Stimulated activated CD4-positive, alpha-beta T cell treated with anti-CD3 and anti-CD28 coated beads, Interleukin-1b, Interleukin-23, amount 100 ng/mL, for 48 hours (primary cell): ENCODE measurements around the gene CT83.

Experiments used
- DNase-seq: peaks from one replicate; pipeline ENCODE4 v3.0.0-alpha.2; 2020

Gene CT83

GRCh38 chrX:116462822-116463221 is at the start of gene CT83:
TSS of gene CT83 (minus strand) at chrX:116462976. CDS start at chrX:116462856, 120 bp downstream.
- no peak for DNase-seq

DNA sequence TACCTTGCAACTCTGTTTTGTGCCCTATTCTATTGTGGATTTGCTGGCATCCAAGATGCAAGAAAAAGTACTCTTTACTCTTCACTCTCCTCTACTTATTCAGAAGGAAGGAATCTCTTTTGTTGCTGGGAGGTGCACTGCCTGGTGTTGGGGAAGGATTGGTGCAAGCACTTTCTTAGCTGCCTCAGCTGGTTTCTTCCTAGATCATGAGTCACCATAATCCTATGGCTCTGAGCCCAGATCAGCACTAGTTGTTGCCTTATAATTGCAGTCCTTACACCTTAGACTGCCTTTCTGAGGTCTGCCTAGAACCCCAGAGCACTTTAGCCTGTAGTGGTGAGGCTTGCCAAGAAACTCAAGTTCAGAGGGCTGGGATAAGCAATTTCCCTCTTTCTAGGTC is 37.0 kb upstream of the CT83 start:
- DNase-seq: no peak

DNA sequence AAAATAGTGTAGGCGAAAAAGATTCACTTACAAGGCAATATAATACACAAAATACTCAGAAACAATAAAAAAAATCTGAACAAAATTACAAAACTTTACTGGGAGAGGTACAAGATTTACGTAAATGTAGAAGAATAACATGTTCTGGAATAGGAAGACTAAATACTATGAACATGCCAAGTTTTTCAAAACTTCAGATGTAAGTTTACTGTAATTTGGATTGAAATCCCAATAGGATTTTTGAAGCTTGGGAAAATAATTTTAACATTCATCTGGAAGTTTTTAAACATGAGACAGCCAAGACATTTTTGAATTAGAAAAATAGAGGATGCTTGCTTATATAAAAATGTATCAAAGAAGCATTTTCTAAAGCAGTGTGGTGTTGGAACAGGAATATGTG is 30.5 kb upstream of the CT83 start:
- DNase-seq: no peak

DNA sequence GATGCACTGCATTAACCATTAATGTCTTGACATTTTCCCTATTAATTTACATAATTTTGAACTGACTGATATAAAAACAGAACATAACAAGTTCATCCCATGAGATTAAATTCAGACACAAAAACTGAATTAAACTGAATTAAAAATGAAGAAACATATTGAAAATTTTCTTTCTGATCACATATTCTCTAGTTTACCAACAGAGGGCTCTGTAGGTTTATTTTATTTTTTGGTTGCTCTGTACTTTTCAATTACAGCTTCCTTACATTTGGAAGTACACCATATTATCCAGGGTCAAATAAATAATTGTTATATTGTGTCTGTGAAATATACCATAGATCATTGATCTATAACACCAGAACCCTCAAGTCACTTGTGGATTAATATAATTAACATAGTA is 27.3 kb upstream of the CT83 start:
- DNase-seq: no peak

- DNase-seq: no peak
Measured at GRCh38 chrX:116480059-116480458, 17.3 kb upstream of the CT83 start.

GRCh38 chrX:116449156-116449555 is 13.6 kb downstream of the CT83 start:
- no peak for DNase-seq

DNA sequence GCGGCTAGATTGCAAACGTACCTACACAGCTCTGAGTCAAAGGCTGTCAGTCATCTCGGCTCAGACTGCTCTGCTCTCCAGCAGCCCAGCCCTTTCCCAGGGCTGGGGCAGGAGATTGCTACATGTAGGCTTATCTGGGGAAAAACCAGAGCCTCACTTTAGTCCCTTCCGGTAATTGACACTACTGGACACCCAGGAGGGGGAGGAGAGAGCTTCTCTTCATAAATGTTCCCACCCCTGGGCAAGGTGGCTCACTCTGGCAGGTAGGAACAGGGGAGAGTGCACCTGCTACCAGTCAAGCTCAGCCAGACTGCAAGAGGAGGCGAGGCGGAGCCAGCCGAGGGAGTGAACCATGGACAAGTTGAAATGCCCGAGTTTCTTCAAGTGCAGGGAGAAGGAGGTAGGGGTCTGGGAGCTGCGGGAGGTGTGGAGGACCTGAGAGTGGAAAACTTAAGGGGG is 26.4 kb downstream of the CT83 start, which contains the start of gene SLC6A14:
SLC6A14 (plus strand) TSS at position 249 of the 459 bp plus-strand sequence; CDS start at position 353, 104 bp downstream.
- DNase-seq: no peak

DNA sequence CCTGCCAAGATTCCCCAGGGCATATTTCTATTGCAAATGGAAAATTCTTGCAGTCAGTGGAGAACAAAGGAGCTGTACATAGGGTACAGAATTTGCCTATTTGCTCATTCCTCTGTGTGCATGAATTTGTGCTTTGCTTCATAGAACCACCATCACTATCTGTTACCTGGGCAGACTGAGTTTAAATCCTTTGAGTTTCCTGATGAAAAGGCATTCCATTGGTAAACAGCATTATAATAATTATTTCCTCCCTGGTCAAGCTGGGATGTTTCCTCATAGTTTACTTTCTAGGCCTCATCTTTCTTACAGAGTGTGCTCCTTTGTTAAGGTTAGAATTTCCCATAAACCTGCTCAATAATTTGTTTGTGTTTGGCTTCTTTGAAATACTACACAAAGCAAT is 27.2 kb downstream of the CT83 start:
- DNase-seq: no peak

DNA sequence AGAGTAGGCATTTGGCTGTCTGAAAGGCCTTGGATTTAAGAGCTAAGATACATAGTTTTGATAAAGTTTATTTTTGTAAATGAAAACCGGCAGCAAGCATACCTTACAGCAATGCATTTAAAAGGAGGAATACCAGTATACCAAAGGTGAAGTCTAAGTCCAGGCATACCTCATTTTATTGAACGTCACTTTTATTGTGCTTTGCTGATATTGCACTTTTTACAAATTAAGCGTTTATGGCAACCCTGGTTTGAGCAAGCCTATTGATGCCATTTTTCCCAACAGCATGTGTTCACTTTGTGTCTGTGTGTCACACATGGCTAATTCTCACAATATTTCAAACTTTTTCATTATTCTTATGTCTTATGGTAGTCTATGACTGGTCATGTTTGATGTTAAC is 34.8 kb downstream of the CT83 start:
- no peak for DNase-seq

DNA sequence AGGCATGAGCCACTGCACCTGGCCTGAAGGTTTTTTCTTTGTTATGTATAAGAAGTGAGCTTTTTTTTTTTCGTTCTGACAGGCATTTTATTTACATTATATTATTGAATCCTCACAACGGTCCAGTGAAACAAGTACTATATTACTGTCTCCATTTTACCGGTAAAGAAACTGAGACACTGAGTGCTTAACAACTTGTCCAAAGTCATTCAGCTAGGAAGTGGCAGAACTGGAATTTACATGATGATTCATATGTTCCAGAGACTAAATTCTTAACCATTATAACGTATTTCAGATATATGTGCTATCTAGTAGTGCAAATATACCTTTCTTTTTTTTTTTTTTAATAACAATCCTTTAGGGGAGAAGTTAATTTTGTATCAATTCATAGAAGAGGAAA is 44.8 kb downstream of the CT83 start:
- DNase-seq: no peak

GRCh38 chrX:116417214-116417613 is 45.6 kb downstream of the CT83 start:
- no peak for DNase-seq

DNA sequence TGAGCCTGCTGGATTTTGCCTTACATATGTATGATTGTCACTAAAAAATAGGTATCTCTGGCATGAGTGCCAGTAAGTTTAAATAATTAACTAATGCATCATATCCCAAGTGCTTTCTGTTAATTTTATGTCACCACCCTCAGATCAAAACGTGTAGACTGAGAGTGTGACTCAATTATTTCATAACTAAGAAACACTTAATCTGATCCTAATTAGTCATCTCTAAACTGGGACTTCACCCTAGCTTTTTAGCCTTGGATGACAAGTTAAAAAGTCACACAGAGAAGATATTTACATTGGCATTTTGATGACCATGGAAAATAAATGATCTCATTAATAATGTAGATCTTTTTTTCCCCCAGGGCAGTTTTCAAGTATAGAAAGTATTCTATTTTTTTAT is 49.5 kb downstream of the CT83 start:
- DNase-seq: no peak
